HEK293 (cell line): ENCODE data around the gene BMPR1A.

Experiments used
- BCL6B ChIP-seq: fragments of 450-650 bp; formaldehyde crosslinking; IDR thresholded peaks from 2 replicates; pipeline ENCODE4 v1.5.1; 2017; ENCODE audit warnings: missing biosample characterization, missing genetic modification characterization
- CTCF ChIP-seq: fragments of 450-650 bp; formaldehyde crosslinking; IDR thresholded peaks from 2 replicates; pipeline ENCODE4 v1.5.1; 2016; ENCODE audit warnings: missing biosample characterization, missing genetic modification characterization
- SALL2 ChIP-seq: fragments of 450-650 bp; formaldehyde crosslinking; IDR thresholded peaks from 2 replicates; pipeline ENCODE4 v1.5.0; 2017; ENCODE audit warnings: missing biosample characterization, mild to moderate bottlenecking, missing genetic modification characterization, borderline replicate concordance
- ZBTB21 ChIP-seq: fragments of 450-650 bp; formaldehyde crosslinking; IDR thresholded peaks from 2 replicates; pipeline ENCODE4 v1.5.1; 2017; ENCODE audit warnings: missing biosample characterization, missing genetic modification characterization
- ZNF140 ChIP-seq: fragments of 450-650 bp; formaldehyde crosslinking; IDR thresholded peaks from 2 replicates; pipeline ENCODE4 v1.5.1; 2016; ENCODE audit warnings: missing biosample characterization, missing genetic modification characterization
- ZNF148 ChIP-seq: fragments of 450-650 bp; formaldehyde crosslinking; IDR thresholded peaks from 2 replicates; pipeline ENCODE4 v1.5.0; 2017; ENCODE audit warnings: missing biosample characterization, missing genetic modification characterization, borderline replicate concordance
- ZNF223 ChIP-seq: fragments of 450-650 bp; formaldehyde crosslinking; IDR thresholded peaks from 2 replicates; pipeline ENCODE4 v1.5.1; 2016; ENCODE audit warnings: missing biosample characterization, missing genetic modification characterization
- ZNF311 ChIP-seq: fragments of 450-650 bp; formaldehyde crosslinking; IDR thresholded peaks from 2 replicates; pipeline ENCODE4 v1.5.1; 2017; ENCODE audit warnings: missing biosample characterization, missing genetic modification characterization, borderline replicate concordance
- ZNF449 ChIP-seq: fragments of 450-650 bp; formaldehyde crosslinking; IDR thresholded peaks from 2 replicates; pipeline ENCODE4 v1.5.1; 2017; ENCODE audit warnings: missing biosample characterization, mild to moderate bottlenecking, missing genetic modification characterization, moderate library complexity
- ZNF571 ChIP-seq: fragments of 450-650 bp; formaldehyde crosslinking; IDR thresholded peaks from 2 replicates; pipeline ENCODE4 v1.5.0; 2017; ENCODE audit warnings: missing biosample characterization, missing genetic modification characterization
- ZNF660 ChIP-seq: fragments of 450-650 bp; IDR thresholded peaks from 2 replicates; pipeline ENCODE4 v1.5.1; 2018; ENCODE audit warnings: missing biosample characterization, mild to moderate bottlenecking, missing genetic modification characterization

GRCh38 chr10:86957471-86958115 is 201.2 kb downstream of the BMPR1A start, which contains the start of gene MMRN2:
- TF ChIP-seq CTCF, result no peak
- no peak for TF ChIP-seq ZNF571 (tag by site-specific recombination)
- no peak for TF ChIP-seq ZNF449 (tag by site-specific recombination)
- no peak for TF ChIP-seq ZNF311 (tag by site-specific recombination)
- TF ChIP-seq ZNF223 (tag by site-specific recombination), result no peak
- no peak for TF ChIP-seq ZNF140 (tag by site-specific recombination)
- no peak for TF ChIP-seq ZNF660
- TF ChIP-seq BCL6B (tag by site-specific recombination), result no peak
- TF ChIP-seq SALL2 (tag by site-specific recombination), result no peak
- no peak for TF ChIP-seq ZBTB21 (tag by site-specific recombination)
- TF ChIP-seq ZNF148 (tag by site-specific recombination), result no peak
